LNCAP (cell line): Measurements from ENCODE around the gene TM6SF1.

Source experiments
- CTCF ChIP-seq: fragments of 450-650 bp; IDR thresholded peaks from 2 replicates; pipeline ENCODE4 v1.5.1; 2017; ENCODE audit warnings: mild to moderate bottlenecking

TM6SF1 gene

GRCh38 chr15:83106994-83107840, at the start of gene TM6SF1:
TSS of gene TM6SF1 (plus strand) at chr15:83107645. CDS start at chr15:83107681, 36 bp downstream.
- no peak for TF ChIP-seq CTCF

DNA sequence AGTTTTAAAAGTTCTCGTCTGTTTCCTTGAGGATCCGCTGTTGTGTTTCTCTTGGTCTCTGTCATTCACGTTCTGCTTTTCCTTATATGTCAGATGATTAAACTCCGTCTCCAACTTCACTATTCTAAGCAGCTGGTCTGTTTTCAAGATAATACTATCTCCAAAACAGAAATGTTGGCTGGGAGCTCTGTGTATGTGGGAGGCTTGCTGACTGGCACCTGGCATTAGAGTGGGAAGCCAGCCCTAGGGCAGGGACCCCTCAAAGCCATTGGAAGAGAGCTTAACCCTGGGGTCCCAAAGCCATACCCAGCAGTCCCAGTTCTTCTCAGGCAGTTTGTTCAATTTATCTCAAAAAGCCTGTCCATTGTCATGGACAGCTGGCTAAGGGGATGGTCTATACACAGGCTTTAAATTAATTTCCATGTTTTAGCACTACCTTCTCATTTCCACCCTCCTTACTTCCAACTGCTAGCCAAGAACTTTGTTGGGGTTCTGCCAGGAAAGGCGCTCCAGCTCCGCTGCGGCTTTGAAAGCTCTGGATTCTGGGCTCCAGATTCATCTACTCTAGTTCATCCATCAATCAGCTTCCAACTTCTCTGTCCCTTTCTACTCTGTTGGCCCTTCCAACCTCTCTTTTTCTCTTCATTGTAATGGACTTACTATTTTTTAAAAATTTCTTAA, 49.6 kb upstream of the TM6SF1 start:
- no peak for TF ChIP-seq CTCF

GRCh38 chr15:83061680-83062079, 45.8 kb upstream of the TM6SF1 start:
- no peak for TF ChIP-seq CTCF

DNA sequence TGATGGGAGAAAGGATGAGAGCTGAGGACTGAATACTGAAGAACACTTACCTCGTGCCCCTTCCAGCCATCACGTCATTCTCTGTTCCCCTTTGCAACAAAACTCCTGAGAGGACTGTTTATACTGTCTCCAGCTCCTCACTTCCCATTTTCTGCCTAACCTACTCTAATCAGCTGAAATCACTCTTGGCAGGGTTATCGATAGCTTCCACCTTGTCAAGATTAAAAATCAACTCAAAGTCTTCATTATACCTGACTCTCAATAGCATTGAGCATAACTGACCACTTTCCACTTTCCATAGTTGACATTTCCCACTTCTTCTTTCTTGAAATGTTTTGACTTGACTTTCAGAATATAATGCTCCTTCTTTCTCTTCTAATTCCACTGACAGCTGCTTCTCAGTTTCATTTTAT, 44.7 kb upstream of the TM6SF1 start:
- TF ChIP-seq CTCF, result no peak

GRCh38 chr15:83063551-83063950, 43.9 kb upstream of the TM6SF1 start:
- TF ChIP-seq CTCF, result no peak

GRCh38 chr15:83064859-83065258, 42.6 kb upstream of the TM6SF1 start:
- TF ChIP-seq CTCF, result no peak

GRCh38 chr15:83065431-83065830, 42.0 kb upstream of the TM6SF1 start:
- TF ChIP-seq CTCF, result no peak
